Measurements from ENCODE around the gene FRMD8. TPM values are rescaled to one million over a fixed set of nuclear protein-coding genes. Genes with fewer than 3 reads are reported as not detected.
A peak's percentile ranks its signal among the peaks of the same experiment; 100 is the strongest.

Gene FRMD8, protein sequence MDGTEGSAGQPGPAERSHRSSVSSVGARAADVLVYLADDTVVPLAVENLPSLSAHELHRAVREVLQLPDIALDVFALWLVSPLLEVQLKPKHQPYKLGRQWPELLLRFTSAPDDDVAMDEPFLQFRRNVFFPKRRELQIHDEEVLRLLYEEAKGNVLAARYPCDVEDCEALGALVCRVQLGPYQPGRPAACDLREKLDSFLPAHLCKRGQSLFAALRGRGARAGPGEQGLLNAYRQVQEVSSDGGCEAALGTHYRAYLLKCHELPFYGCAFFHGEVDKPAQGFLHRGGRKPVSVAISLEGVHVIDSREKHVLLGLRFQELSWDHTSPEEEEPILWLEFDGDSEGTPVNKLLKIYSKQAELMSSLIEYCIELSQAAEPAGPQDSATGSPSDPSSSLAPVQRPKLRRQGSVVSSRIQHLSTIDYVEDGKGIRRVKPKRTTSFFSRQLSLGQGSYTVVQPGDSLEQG
- polyA plus RNA-seq (ENCODE audit: insufficient read length): 8.9 TPM

- peak; percentile 67 for DNase-seq (ENCODE audit: low read depth)
Measured at GRCh38 chr11:65386307-65387140, at the start of gene FRMD8. FRMD8 (plus strand) TSS chr11:65386637; CDS start chr11:65387037, 400 bp downstream.

DNA sequence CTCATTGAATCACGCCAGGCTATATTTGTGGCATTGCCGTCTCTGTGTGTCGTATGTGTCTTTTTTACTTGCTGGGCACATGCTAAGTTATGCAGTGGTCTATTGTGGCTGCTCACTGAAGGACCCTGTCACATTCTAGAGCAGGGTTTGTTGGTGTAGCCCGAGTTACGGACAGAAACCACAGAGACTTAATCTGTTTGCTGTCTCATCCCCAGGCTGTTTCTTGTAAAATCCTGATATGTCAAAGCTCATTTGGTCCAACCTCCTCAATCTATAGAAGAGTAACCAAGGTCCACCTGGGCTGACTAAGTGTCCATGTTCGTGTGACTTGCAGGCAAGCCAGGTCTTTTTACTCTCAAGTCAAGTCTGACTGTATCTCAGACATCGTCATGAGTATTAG, 47.8 kb upstream of the FRMD8 start:
- no peak for DNase-seq (ENCODE audit: low read depth)

DNA sequence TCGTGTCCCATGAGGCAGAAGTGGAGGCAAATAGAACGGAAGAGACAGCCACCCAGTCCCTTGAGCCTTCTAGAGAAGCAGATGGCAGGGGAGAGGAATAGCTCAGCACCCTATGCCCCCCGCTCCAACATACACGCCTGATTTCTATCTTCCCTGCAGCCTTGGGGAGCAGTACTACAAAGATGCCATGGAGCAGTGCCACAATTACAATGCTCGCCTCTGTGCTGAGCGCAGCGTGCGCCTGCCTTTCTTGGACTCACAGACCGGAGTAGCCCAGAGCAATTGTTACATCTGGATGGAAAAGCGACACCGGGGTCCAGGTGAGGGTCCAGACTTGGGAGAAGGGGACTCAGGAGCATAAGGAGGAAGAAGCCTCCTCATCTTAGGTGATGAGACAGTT, 46.2 kb upstream of the FRMD8 start:
- no peak for DNase-seq (ENCODE audit: low read depth)

DNA sequence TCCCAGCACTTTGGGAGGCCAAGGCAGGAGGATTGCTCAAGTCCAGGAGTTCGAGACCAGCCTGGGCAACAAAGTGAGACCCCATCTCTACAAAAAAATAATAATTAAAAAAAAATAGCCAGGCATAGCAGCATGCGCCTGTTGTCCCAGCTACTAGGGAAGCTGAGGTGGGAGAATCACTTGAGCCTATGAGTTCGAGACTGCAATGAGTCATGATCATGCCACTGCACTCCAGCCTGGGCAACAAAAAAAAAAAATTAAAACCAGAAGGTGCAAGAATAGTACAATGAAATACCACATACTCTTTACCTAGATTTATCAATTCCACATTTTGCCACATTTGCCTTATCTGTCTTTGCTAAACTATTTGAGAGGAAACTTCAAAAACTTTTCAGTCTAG, 44.6 kb upstream of the FRMD8 start:
- DNase-seq (ENCODE audit: low read depth): no peak

GRCh38 chr11:65351511-65351910, 34.9 kb upstream of the FRMD8 start:
- no peak for DNase-seq (ENCODE audit: low read depth)

DNA sequence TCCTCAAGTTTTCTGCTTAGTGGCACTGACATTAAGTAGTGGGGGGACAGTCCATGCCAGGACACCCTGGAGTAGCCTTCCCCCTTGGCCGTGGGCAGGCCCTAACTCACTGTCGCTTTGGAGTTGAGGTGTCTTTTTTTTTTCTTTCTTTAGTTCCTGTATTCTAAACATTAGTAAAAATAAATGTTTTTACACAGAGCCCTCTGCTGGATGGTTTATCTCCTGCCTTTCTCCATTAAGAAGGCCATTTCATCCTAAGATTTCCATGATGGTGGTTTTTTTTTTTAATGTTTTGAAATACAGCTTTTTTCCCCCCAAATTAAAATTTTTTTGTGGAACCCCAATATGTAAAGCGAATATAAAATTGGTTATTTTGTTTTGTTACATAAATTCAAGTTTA, 33.7 kb upstream of the FRMD8 start:
- DNase-seq (ENCODE audit: low read depth): no peak

GRCh38 chr11:65353376-65353775, 33.1 kb upstream of the FRMD8 start:
- DNase-seq (ENCODE audit: low read depth): no peak

- DNase-seq (ENCODE audit: low read depth): no peak
Measured at GRCh38 chr11:65353900-65354264, 32.6 kb upstream of the FRMD8 start.

DNA sequence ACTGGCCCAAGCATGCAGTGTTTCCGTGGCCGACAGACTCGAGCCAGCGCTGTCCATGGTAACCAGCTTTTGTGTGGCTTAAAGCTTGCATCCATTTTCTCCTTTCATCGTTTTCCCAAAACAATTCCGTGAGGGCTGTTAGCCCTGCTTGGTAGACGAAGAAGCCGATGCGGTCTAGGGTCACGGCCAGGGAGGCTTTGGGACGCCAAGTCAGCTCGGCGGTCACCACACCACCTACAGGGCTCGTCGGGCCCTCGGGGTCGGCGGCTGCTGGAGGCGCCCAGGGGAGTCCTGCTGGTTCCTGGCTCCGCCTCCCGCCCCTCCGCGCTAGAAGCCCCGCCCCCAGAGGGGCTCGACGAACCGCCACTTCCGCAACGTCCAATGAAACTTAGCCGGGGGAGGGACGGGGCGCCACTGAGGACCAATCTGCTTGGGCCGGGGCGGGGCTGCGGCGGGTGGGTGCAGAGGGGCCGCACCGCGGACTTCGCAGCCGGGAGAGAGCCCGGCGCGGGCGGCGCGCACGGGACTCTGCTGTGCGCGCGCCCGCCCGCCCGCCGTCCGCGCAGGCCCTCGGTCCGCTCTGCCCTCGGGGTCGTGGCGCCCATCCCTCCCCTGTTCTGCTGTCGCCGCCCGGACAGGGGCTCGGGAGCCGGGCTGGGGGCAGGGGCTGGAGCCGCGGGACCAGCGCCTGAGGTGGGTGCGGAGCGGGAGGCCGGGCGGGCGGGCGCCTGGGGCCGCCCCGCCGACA, 32.0 kb upstream of the FRMD8 start, which contains the start of gene TIGD3:
TIGD3 (plus strand) TSS at position 487 of the 748 bp plus-strand sequence. CDS start 1,058 bp downstream, outside the sequence.
- peak; percentile 76 for DNase-seq (ENCODE audit: low read depth)

- DNase-seq (ENCODE audit: low read depth): no peak
Measured at GRCh38 chr11:65355013-65355775, 31.2 kb upstream of the FRMD8 start.

GRCh38 chr11:65355776-65356393, 30.6 kb upstream of the FRMD8 start:
- DNase-seq (ENCODE audit: low read depth): no peak

DNA sequence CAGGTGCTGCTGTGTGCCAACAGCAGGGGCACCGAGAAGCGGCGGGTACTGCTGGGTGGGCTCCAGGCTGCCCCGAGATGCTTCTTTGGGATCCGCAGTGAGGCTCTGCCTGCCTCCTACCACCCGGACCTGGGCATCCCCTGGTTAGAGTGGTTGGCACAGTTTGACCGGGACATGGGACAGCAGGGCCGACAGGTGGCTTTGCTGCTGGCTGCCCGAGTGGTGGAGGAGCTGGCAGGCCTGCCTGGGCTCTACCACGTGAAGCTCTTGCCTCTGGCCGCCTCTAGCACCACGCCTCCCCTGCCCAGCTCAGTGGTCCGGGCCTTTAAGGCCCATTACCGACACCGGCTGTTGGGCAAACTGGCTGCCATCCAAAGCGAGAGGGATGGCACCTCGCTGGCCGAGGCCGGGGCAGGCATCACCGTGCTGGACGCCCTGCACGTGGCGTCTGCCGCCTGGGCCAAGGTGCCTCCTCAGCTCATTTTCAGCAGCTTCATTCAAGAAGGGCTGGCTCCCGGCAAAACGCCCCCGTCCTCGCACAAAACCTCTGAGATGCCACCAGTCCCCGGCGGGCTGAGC, 30.0 kb upstream of the FRMD8 start:
- DNase-seq (ENCODE audit: low read depth): no peak

GRCh38 chr11:65357856-65358356, 28.5 kb upstream of the FRMD8 start:
- DNase-seq (ENCODE audit: low read depth): no peak

DNA sequence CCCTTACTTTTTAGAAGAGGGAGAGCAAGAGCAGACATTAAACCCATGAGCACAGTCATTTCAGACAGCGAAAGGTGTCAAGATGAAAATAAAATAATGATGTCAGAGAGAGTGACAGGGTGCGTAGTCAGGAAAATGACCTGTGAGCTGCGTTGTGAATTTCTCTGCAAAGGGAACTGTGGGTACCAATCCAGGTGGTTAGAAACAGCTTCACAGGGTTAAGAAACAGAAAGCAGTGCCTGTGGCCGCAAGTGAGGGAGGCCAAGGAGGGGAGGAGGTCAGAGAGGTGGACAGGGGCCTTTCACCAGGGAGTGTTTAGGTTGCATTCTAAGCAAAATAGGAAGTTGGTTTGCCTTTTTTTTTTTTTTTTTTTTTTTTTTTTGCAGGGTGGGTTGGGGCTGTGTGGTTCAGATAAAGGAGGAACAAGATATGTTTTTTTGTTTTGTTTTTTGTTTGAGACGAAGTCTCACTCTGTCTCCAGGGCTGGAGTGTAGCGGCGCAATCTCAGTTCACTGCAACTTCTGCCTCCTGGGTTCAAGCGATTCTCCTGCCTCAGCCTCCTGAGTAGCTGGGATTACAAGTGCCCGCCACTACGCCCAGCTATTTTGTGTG, 24.0 kb upstream of the FRMD8 start:
- DNase-seq (ENCODE audit: low read depth): no peak

DNA sequence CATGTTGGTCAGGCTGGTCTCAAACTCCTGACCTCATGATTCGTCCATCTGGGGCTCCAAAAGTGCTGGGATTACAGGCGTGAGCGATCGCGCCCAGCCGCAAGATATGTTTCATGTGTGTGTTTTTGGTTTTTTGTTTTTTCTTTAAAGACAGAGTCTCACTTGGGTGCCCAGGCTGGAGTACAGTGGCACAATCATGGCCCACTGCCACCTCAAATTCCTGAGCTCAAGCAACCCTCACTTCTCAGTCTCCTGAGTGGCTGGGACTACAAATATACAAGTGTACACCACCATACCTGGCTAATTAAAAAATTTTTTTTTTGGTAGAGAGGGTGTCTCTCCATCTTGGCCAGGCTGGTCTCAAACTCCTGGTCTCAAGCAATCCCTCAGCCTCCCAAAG, 23.5 kb upstream of the FRMD8 start:
- no peak for DNase-seq (ENCODE audit: low read depth)

- DNase-seq (ENCODE audit: low read depth): no peak
Measured at GRCh38 chr11:65363770-65364169, 22.7 kb upstream of the FRMD8 start.

- DNase-seq (ENCODE audit: low read depth): peak; percentile 48
Measured at GRCh38 chr11:65366340-65366773, 20.1 kb upstream of the FRMD8 start.

DNA sequence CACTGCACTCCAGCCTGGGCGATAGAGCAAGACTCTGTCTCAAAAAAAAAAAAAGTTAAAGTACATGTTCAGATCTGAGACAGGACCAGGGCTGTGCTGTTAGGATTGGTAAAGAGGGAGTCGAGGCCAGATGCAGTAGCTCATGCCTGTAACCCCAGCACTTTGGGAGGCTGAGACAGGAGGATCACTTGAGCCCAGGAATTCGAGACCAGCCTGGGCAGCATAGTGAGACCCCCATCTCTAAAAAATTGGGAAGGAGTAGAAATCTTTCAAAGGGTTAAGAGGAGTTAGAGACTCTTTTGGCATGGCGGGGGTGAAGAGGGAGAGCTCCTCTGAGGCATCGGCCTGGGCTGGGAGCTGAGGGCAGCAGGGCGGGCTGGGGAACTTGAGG, 15.8 kb upstream of the FRMD8 start:
- DNase-seq (ENCODE audit: low read depth): no peak

DNA sequence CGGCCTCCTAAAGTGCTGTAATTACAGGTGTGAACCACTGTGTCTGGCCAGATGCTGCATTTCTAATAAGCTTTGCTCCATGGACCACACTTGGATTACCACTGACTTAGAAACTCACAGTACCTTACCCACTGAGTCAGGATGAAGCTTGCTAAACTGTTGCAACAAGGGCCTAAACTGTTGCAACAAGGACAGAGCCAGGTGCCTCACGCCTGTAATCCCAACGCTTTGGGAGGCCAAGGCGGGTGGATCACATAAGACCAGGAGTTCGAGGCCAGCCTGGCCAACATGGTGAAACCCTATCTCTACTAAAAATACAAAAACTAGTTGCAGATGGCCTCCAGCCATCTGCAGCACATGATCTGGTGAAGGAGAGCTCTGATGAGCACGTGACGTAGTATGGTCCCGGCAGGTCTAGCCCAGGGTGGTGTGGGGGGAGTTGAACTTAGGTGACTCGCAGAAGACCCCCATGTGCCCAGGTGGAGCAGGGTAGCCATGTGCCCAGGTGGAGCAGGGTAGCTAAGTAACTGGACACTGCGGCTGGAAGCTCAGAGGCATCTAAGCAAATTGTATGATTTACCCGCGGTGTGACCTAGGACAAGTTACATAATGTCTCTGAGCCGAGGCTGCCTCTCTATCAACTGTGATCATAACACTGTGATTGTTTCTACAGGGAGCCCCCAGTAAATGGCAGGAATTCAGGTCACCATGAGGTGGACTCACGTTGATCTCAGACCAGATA, 12.4 kb upstream of the FRMD8 start:
- no peak for DNase-seq (ENCODE audit: low read depth)
